GM21619 (cell line): ENCODE results near the gene SLFNL1.

Experiments used
- ATAC-seq: cut with Tn5 transposase; IDR thresholded peaks from one replicate; pipeline ENCODE4 v1.9.1; 2021; ENCODE audit not compliant: unreplicated experiment

SLFNL1 gene

GRCh38 chr1:41021526-41022308, at the start of gene SLFNL1:
TSS of gene SLFNL1 (minus strand) at chr1:41021725. CDS start at chr1:41020660, 1,065 bp downstream.
- no peak for ATAC-seq

DNA sequence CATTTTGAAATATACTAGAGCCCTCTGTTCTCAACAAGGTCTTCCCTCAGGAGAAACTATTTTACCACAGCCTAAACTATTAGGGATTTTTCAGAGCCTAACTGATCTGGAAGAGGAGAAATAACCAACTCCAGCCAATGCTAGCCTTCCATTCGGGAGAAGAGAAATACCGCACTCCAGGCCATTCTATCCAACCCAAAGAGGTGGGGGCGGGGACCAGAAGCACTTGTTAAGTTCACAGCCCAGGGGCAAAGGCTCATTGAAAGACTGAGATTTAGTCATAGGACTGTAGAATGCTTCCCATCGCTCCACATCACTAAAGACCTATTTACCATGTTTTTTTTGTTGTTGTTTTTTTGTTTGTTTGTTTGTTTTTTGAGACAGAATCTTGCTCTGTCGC, 35.4 kb upstream of the SLFNL1 start:
- ATAC-seq, result no peak

GRCh38 chr1:41053316-41053715, 31.8 kb upstream of the SLFNL1 start:
- ATAC-seq, result no peak

DNA sequence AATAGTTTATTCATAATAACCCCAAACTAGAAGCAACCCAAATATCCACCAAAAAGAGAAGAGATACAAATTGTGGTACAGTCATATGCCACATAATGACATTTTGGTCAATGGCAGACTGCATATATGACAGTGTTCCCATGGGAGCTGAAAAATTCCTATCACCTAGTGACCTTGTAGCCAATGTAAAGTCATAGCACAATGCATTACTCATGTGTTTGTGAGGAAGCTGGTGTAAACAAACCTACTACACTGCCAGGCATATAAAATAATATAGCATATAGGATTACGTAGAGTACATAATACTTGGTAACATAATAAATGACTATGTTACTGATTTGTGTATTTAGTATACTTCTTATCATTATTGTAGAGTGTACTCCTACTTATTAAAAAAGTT, 29.5 kb upstream of the SLFNL1 start:
- no peak for ATAC-seq

- no peak for ATAC-seq
These were observed 27.0 kb upstream of the SLFNL1 start for GRCh38 chr1:41048540-41048939.

GRCh38 chr1:41046347-41046775, 24.8 kb upstream of the SLFNL1 start:
- ATAC-seq, result no peak

GRCh38 chr1:41045740-41046139, 24.2 kb upstream of the SLFNL1 start:
- no peak for ATAC-seq

DNA sequence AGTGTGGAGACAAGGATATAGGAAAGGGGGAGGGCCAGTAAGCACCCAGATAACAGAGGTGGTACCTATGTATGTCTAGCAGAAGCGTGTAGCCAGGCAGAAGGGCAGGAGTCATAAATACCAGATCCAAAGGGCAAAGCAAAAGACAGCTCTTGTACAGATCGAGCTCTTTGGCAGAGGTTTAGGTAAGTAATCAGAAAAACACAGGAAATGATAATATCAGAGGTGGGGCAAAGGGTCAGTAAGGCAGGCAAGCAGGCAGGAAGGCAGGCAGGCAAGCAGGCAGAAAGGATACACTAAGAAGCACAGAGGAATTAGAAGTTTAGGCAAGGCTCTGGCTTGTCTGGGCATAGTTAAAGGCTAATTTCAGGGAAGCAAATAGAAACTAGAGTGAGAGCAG, 22.7 kb upstream of the SLFNL1 start:
- no peak for ATAC-seq

GRCh38 chr1:41041614-41042270, 20.2 kb upstream of the SLFNL1 start:
- no peak for ATAC-seq

- ATAC-seq, result no peak
These were observed 16.6 kb upstream of the SLFNL1 start for GRCh38 chr1:41038110-41038509.

GRCh38 chr1:41037116-41037903, 15.8 kb upstream of the SLFNL1 start:
- no peak for ATAC-seq

- no peak for ATAC-seq
These were observed 11.7 kb upstream of the SLFNL1 start for GRCh38 chr1:41033272-41033671.

DNA sequence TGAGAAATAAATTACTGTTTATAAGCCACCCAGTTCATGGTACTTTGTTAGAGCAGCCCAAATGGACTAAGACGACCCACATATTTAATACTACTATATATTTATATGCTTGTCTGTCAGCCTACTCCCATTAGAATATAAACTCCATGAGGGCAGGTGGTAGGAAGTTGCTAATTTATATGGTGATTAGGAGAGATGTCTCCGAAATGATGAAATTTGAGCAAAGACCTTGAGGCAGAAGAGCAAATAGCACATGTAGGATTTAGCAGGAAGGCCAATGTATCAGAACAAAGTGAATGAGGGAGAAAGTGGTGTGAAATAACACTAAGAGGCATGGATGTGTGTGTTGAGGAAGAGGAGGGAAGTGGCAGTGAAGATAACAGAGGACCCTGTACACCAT, 10.6 kb upstream of the SLFNL1 start:
- no peak for ATAC-seq

DNA sequence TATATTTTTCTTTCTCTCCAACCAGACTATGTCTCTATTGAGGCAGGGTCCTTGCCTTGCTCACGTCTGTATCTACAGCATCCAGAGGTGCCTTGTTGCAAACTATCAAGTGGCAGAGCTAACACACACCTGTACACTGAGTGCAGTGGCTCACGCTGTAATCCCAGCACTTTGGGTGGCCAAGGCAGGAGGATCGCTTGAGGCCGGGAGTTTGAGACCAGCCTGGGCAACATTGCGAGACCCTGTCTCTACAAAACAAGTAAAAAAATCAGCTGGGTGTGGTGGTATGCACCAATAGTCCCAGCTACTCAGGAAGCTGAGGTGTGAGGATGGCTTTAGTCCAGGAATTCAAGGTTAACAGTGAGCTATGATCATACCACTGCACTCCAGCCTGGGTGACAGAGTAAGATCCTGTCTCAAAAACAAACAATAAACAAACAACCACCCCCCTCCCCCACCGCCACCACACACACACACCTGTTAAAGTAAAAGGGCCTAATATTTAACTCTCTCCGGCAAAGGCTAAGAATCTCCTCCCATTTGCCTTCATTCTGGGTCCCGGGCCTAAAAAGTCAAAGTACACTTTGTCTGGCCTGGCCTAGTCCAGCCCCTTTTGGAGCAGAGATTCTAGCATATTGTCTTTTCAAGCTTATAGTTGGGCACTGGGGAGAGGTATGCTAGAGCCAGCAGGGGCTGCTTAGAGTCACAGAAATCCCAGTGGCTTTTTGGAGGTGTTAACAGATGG, 9.5 kb upstream of the SLFNL1 start:
- no peak for ATAC-seq

DNA sequence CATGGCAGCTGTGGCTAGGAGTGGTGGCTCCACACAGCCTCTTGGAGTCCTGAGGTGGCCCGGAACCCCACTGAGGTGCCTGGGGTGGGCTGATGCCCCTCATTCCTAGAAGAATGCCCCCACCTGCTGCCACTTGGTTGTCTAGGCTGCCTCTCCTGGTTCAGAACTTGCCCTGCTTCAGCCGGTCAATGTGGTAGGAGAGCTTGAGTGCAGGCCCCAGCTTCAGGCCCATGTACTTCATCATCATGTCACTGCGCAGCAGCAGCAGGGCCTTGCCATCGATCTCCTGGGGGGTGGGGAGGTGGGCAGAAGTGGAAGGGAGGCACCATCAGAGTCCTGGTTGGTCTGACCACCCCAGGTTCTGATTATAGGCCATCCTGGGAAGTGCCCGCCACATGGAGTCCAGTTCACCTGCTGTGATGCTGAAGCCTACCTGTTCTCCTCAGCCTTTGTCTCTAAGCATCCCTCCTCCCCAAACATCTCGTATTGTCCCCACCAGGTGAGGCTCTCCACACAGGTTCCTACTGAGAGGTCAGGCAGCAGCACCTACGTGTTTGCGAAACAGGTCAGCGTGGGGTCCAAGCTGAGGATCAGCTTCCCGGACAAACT, 6.6 kb upstream of the SLFNL1 start:
- ATAC-seq, result no peak

DNA sequence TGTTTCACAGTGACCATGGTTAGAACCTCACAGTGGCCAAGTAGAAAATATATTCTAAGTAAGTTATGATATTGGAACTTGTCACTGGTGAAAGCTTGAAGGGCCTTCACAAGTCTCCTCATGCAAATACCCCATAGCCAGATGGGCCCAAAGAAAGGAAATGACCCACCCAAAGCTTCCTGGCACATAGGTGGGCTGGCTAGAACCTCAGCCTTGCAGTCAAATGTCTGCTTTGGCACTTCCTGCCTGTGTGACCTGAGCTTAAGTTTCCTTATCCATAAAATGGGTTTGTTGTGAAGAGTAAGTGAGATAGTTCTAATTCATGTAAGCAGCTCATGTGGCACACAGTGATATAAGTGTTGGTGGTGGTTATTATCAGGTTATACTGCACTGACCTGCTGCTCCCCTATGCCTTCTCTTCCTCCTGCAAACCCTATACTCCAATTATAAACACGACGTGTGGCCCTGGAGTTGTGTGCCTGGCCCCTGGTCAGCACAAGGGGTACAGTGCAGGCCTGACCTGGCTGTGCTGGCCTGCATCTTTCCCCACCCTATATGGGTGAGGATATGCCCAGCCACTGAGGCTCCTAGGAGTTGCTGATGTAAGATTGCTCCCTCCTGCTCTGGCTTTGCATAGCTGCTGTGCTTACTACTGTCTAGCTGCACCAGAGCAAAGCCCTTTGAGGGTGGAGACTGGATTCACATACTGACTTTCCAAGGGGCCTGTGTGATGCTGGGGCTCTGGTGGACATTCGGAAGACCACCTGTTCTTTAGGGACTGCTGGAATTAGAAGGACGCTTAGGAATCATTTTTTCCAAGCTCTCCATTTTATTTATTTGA, 4.7 kb upstream of the SLFNL1 start:
- ATAC-seq, result no peak

- ATAC-seq, result no peak
These were observed 3.4 kb upstream of the SLFNL1 start for GRCh38 chr1:41024953-41025352.

- ATAC-seq, result no peak
These were observed 1.9 kb upstream of the SLFNL1 start for GRCh38 chr1:41023279-41023990.

DNA sequence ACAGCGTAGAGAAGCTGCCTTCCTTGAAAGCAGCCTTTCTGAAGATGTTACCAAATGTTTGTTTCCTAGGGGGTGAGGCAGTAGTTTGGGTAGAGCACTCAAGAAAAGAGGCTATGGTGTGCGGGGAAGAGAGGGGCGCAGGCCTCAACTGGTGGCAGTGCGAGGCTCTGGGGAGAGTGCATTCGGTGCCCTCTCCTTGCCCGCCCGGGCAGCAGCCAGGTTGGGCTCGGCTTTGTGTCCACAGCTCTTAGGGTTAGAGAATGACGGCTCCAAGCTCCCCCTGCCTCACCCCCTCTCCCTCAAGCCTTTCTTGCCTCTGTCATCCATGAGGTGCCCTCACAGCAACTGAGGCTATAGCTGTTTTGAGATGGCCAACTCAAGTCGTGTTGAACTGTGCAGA, 899 bp upstream of the SLFNL1 start:
- no peak for ATAC-seq
